ENCODE results near the gene PLPP2.

PLPP2 gene

DNA sequence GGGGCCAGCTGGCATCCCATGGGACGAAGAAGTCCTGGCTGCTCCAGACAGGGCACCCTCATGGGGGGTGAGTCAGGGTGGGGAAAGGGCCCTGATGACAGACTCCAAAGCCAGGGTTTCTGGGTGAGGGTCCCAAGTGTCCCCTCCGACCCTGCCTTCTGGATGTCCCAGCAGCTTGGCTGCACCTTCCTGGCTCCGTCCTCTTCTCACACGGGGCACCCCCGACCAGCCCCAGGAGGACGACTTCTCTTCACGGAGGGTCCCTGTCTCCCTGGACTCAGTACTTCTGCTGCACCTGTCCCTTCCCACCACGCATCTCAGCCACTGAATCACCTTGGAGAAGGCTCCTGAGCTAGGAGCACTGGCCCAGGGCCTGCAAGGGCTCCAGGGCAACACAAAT lies 33.5 kb upstream of the PLPP2 start:
- Histone ChIP-seq H2BK5ac (ENCODE audit: low read length) (no peak overlapping the region), H3K4ac (ENCODE audit: low read depth, low read length) (no peak overlapping the region), H2BK120ac (ENCODE audit: low read depth, low read length) (no peak overlapping the region), H3K56ac (ENCODE audit: low read length) (no peak overlapping the region), H3K27me3 (ENCODE audit: insufficient read depth, low read length, poor library complexity) (no peaks in the 10 kb centered on the region), H3K23ac (ENCODE audit: low read length) (no peak overlapping the region), H3K79me2 (ENCODE audit: control insufficient read depth, insufficient read depth, low read length) (peaks cover 12% of the 10 kb centered on the region), H3K4me3 (ENCODE audit: low read length) (no peak overlapping the region), H3K27ac (ENCODE audit: low read depth, low read length) (no peak overlapping the region), H3K79me1 (ENCODE audit: low read length) (peaks cover 29% of the 10 kb centered on the region), H4K8ac (ENCODE audit: low read depth, low read length) (no peak overlapping the region), H2BK15ac (replicated peaks; ENCODE audit: low read depth) (no peak overlapping the region), H3K18ac (ENCODE audit: low read length) (no peak overlapping the region), H4K5ac (ENCODE audit: low read length) (no peak overlapping the region), H2AK5ac (ENCODE audit: low read length) (no peak overlapping the region), H3K4me1 (ENCODE audit: control insufficient read depth, low read depth, low read length) (no peaks in the 10 kb centered on the region), H3K36me3 (ENCODE audit: control insufficient read depth, insufficient read depth, low read length) (peaks cover 25% of the 10 kb centered on the region), H3K4me2 (ENCODE audit: low read length) (no peak overlapping the region), H3K9ac (ENCODE audit: low read length) (no peak overlapping the region)
- DNase-seq, result no peak
- no CpG with 5 or more reads among the region's 8 CpGs for WGBS (ENCODE audit: extremely low coverage, insufficient coverage, low lambda C conversion rate)

DNA sequence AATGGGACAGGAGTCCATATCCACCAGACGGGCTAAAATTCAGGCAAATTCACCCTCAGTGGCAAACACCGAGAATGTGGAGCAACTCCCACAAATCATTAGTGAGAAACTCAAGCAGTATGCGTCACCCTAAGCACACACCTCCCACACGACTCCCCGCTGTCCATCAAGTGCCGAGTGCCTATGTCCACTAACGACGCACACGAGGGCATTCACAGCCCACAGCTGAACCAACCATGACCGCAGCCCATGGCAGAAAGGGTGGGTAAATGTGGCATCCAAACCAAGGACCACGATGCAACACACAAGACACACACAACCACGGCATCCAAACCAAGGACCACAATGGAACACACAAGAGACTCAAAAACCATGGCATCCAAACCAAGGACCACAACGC lies 31.4 kb upstream of the PLPP2 start:
- Histone ChIP-seq H4K5ac (ENCODE audit: low read length) (no peak overlapping the region), H3K27ac (ENCODE audit: low read depth, low read length) (no peak overlapping the region), H3K4ac (ENCODE audit: low read depth, low read length) (no peak overlapping the region), H3K4me3 (ENCODE audit: low read length) (no peak overlapping the region), H3K23ac (ENCODE audit: low read length) (no peak overlapping the region), H3K79me1 (ENCODE audit: low read length) (peaks cover 21% of the 10 kb centered on the region), H2BK120ac (ENCODE audit: low read depth, low read length) (no peak overlapping the region), H3K9ac (ENCODE audit: low read length) (no peak overlapping the region), H2BK5ac (ENCODE audit: low read length) (no peak overlapping the region), H2BK15ac (replicated peaks; ENCODE audit: low read depth) (no peak overlapping the region), H3K27me3 (ENCODE audit: insufficient read depth, low read length, poor library complexity) (no peaks in the 10 kb centered on the region), H3K36me3 (ENCODE audit: control insufficient read depth, insufficient read depth, low read length) (peaks cover 16% of the 10 kb centered on the region), H3K18ac (ENCODE audit: low read length) (no peak overlapping the region), H3K4me2 (ENCODE audit: low read length) (no peak overlapping the region), H2AK5ac (ENCODE audit: low read length) (no peak overlapping the region), H3K56ac (ENCODE audit: low read length) (no peak overlapping the region), H3K79me2 (ENCODE audit: control insufficient read depth, insufficient read depth, low read length) (peaks cover 8% of the 10 kb centered on the region), H3K4me1 (ENCODE audit: control insufficient read depth, low read depth, low read length) (no peaks in the 10 kb centered on the region), H4K8ac (ENCODE audit: low read depth, low read length) (no peak overlapping the region)
- WGBS (ENCODE audit: extremely low coverage, insufficient coverage, low lambda C conversion rate), result no CpG with 5 or more reads among the region's 13 CpGs
- DNase-seq, result no peak

DNA sequence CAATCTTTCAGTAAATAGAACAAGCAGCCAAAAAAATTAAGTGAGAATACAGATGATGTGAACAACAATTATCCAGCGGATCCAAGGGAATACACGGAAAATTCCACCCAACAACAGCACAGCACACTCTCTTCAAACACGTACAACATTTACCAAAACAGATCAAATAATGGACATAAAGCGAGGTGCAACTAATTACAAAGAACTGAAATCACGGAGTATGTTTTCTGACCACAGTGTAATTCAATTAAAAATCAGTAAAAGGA lies 27.2 kb upstream of the PLPP2 start:
- Histone ChIP-seq H3K56ac (ENCODE audit: low read length) (no peak overlapping the region), H2BK15ac (replicated peaks; ENCODE audit: low read depth) (no peak overlapping the region), H3K23ac (ENCODE audit: low read length) (no peak overlapping the region), H3K36me3 (ENCODE audit: control insufficient read depth, insufficient read depth, low read length) (peaks cover 10% of the 10 kb centered on the region), H4K5ac (ENCODE audit: low read length) (no peak overlapping the region), H3K4me1 (ENCODE audit: control insufficient read depth, low read depth, low read length) (no peaks in the 10 kb centered on the region), H3K79me2 (ENCODE audit: control insufficient read depth, insufficient read depth, low read length) (peaks cover 11% of the 10 kb centered on the region), H4K8ac (ENCODE audit: low read depth, low read length) (no peak overlapping the region), H3K27ac (ENCODE audit: low read depth, low read length) (no peak overlapping the region), H2AK5ac (ENCODE audit: low read length) (no peak overlapping the region), H3K9ac (ENCODE audit: low read length) (no peak overlapping the region), H3K18ac (ENCODE audit: low read length) (no peak overlapping the region), H3K27me3 (ENCODE audit: insufficient read depth, low read length, poor library complexity) (no peaks in the 10 kb centered on the region), H3K4ac (ENCODE audit: low read depth, low read length) (no peak overlapping the region), H3K4me3 (ENCODE audit: low read length) (no peak overlapping the region), H3K79me1 (ENCODE audit: low read length) (peaks cover 29% of the 10 kb centered on the region), H2BK5ac (ENCODE audit: low read length) (no peak overlapping the region), H2BK120ac (ENCODE audit: low read depth, low read length) (no peak overlapping the region), H3K4me2 (ENCODE audit: low read length) (no peak overlapping the region)
- WGBS (ENCODE audit: extremely low coverage, insufficient coverage, low lambda C conversion rate), result no CpG with 5 or more reads among the region's 5 CpGs
- DNase-seq, result no peak

DNA sequence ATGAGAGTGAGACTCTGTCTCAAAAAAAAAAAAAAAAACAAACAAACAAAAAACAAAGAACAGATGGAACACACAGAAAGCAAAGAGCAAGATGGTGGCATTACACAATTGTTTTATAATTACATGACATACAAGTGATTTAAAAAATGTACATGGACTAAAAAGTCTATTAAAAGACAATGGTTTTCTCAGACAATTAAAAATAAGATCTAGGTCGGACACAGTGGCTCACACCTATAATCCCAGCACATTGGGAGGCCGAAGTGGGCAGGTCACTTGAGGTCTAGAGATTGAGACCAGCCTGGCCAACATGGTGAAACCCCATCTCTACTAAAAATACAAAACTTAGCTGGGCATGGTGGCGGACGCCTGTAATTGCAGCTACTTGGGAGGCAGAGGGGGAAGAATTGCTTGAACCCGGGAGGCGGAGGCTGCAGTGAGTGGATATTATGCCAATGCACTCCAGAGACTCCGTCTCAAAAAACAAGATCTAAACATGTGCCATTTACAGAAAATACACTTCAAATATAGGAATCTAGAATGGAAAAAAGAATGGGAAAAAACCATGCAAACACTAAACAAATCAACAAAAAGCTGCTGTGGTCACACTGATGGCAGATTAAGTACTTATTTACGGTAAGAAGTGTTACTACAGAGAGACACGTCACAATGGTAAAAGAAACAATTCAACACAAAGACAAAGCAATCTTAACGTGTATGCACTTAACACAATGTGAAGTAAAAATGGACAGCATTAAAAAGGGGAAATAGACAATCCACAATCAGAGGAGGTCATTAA lies 26.7 kb upstream of the PLPP2 start:
- no peak overlapping the region for H4K8ac ChIP-seq (ENCODE audit: low read depth, low read length)
- no peak for DNase-seq
- H3K23ac ChIP-seq (ENCODE audit: low read length), result no peak overlapping the region
- no peak overlapping the region for H4K5ac ChIP-seq (ENCODE audit: low read length)
- no peak overlapping the region for H2AK5ac ChIP-seq (ENCODE audit: low read length)
- no peak overlapping the region for H3K18ac ChIP-seq (ENCODE audit: low read length)
- H2BK120ac ChIP-seq (ENCODE audit: low read depth, low read length), result no peak overlapping the region
- peaks cover 7% of the 10 kb centered on the region for H3K79me2 ChIP-seq (ENCODE audit: control insufficient read depth, insufficient read depth, low read length)
- no peak overlapping the region for H2BK5ac ChIP-seq (ENCODE audit: low read length)
- no peak overlapping the region for H3K56ac ChIP-seq (ENCODE audit: low read length)
- no peak overlapping the region for H3K9ac ChIP-seq (ENCODE audit: low read length)
- WGBS (ENCODE audit: extremely low coverage, insufficient coverage, low lambda C conversion rate), result no CpG with 5 or more reads among the region's 10 CpGs
- no peak overlapping the region for H3K4me3 ChIP-seq (ENCODE audit: low read length)
- H3K4me1 ChIP-seq (ENCODE audit: control insufficient read depth, low read depth, low read length), result no peaks in the 10 kb centered on the region
- H2BK15ac ChIP-seq (replicated peaks; ENCODE audit: low read depth), result no peak overlapping the region
- H3K36me3 ChIP-seq (ENCODE audit: control insufficient read depth, insufficient read depth, low read length), result peaks cover 8% of the 10 kb centered on the region
- H3K4me2 ChIP-seq (ENCODE audit: low read length), result no peak overlapping the region
- peaks cover 24% of the 10 kb centered on the region for H3K79me1 ChIP-seq (ENCODE audit: low read length)
- no peak overlapping the region for H3K4ac ChIP-seq (ENCODE audit: low read depth, low read length)
- H3K27ac ChIP-seq (ENCODE audit: low read depth, low read length), result no peak overlapping the region
- no peaks in the 10 kb centered on the region for H3K27me3 ChIP-seq (ENCODE audit: insufficient read depth, low read length, poor library complexity)

DNA sequence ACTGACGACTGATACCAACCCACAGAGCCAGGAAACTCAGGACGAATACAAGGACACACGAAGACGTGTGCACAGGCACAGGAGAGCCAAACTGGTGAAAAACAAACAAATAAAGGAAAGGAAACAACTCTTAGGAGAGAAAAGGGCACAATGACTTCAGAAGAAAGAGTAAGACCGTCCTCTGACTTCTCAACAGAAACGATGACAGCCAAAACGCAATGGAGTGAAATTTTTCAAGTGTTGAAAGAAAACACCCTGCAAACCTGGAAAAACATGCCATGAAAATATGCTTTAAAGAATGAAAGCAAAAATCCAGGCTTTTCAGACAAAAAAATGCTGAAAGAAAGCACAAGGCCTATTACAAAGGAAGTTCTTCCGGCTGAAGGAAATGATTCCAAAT lies 24.6 kb upstream of the PLPP2 start:
- no peak overlapping the region for H3K18ac ChIP-seq (ENCODE audit: low read length)
- no peak overlapping the region for H4K5ac ChIP-seq (ENCODE audit: low read length)
- H3K79me1 ChIP-seq (ENCODE audit: low read length), result peaks cover 19% of the 10 kb centered on the region
- H3K9ac ChIP-seq (ENCODE audit: low read length), result no peak overlapping the region
- H2BK120ac ChIP-seq (ENCODE audit: low read depth, low read length), result no peak overlapping the region
- H3K4me1 ChIP-seq (ENCODE audit: control insufficient read depth, low read depth, low read length), result no peaks in the 10 kb centered on the region
- H4K8ac ChIP-seq (ENCODE audit: low read depth, low read length), result no peak overlapping the region
- H3K4me2 ChIP-seq (ENCODE audit: low read length), result no peak overlapping the region
- no peak overlapping the region for H3K4ac ChIP-seq (ENCODE audit: low read depth, low read length)
- no CpG with 5 or more reads among the region's 8 CpGs for WGBS (ENCODE audit: extremely low coverage, insufficient coverage, low lambda C conversion rate)
- DNase-seq, result no peak
- no peak overlapping the region for H3K23ac ChIP-seq (ENCODE audit: low read length)
- H3K79me2 ChIP-seq (ENCODE audit: control insufficient read depth, insufficient read depth, low read length), result peaks cover 7% of the 10 kb centered on the region
- H3K27me3 ChIP-seq (ENCODE audit: insufficient read depth, low read length, poor library complexity), result no peaks in the 10 kb centered on the region
- H2BK5ac ChIP-seq (ENCODE audit: low read length), result no peak overlapping the region
- H3K56ac ChIP-seq (ENCODE audit: low read length), result no peak overlapping the region
- no peak overlapping the region for H2BK15ac ChIP-seq (replicated peaks; ENCODE audit: low read depth)
- H3K27ac ChIP-seq (ENCODE audit: low read depth, low read length), result no peak overlapping the region
- peaks cover 14% of the 10 kb centered on the region for H3K36me3 ChIP-seq (ENCODE audit: control insufficient read depth, insufficient read depth, low read length)
- H2AK5ac ChIP-seq (ENCODE audit: low read length), result no peak overlapping the region
- H3K4me3 ChIP-seq (ENCODE audit: low read length), result no peak overlapping the region
